Measurements from ENCODE around the gene CLDN9. TPM values are rescaled to one million over a fixed set of nuclear protein-coding genes. Genes with fewer than 3 reads are reported as not detected.
A peak's percentile ranks its signal among the peaks of the same experiment; 100 is the strongest.

The CLDN9 gene
- total RNA-seq, 1 donor from 2014 or later, result under 0.01 TPM

DNA sequence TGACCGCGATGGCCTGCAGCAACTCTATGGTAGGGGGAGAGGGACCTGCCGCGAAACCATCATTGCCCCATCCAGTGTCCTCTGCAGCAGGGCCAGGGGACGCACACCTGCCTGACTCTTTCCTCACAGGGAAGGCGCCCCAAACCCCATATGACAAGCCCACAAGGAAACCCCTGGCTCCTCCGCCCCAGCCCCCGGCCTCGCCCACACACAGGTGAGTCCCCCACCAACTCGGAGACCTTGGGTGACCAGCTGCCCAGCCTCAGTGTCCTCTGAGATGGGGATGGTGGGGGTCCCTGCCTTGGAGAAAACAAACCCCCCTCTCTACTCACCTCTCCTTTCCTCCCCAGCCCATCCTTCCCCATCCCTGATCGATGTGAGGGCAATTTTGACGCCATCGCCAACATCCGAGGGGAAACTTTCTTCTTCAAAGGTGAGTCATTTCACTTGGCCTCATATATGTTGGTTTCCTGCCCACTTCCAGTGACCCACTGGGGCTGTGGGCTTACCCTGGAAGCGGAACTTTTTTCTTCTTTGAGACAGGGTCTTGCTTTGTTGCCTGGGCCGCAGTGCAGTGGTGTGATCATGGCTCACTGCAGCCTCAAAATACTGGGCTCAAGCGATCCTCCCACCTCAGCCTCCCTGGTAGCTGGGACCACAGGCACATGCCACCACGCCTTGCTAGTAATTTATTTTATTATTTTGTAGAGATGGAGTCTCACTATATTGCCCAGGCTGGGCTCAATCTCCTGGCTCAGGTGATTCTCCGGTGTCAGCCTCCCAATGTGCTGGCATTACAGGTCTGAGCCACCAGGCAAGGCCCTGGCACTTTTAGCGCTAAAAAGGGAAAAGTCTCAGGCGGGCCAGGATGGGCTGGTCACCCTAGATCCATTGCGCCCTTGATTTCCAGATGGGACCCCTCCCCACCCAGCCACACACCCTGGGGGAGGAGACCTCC, 44.7 kb downstream of the CLDN9 start:
- peak overlapping the region; percentile 93 for H3K4me3 ChIP-seq (ENCODE audit: low read depth, low read length)
- H3K36me3 ChIP-seq (ENCODE audit: control insufficient read depth, insufficient read depth, low read length), result no peaks in the 10 kb centered on the region
- TF ChIP-seq CTCF (IDR thresholded peaks at IDR 0.05; ENCODE audit: insufficient read depth, low read length, severe bottlenecking), result no peak
- FAIRE-seq (no peak), DNase-seq (ENCODE audit: low read depth) (no peak)
- no peaks in the 10 kb centered on the region for H3K27me3 ChIP-seq (ENCODE audit: control insufficient read depth, insufficient read depth, low read length)

GRCh38 chr16:3058139-3059030, 45.7 kb downstream of the CLDN9 start:
- peak; percentile 31 for DNase-seq (ENCODE audit: low read depth)

DNA sequence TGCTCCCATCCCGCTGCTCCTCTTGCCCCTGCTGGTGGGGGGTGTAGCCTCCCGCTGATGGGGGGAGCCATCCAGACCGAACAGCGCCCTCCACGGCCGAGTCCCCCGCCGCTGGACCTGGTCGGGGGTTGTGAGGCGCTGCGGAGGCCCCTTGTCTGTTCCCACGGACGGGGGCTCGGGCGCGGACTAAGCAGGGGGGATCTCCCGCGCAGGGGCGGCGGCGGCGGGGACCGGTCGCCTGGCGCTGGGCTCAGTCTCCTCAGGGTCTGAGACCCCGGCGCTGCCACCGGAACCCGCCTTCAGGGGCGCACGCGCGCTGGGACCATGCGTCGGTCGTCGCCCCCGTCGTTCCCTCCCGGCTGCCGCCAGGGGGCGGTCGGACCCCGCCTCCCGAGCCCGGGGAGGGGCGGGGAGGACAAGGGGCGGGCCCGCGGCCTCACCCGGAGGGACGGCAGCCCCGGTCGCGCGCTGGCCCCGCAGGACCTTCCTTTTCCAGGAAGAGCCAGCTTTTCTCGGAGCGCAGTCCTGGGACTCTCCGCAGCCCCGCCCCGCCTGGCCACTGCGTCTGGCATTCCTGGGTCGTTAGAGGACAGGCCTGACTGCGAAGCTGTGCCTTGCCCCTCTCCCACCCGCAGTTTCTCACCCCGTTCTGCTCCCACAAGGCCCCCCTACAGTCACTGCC, 46.5 kb downstream of the CLDN9 start:
- TF ChIP-seq CTCF (IDR thresholded peaks at IDR 0.05; ENCODE audit: insufficient read depth, low read length, severe bottlenecking), result peak; percentile 83
- DNase-seq (ENCODE audit: low read depth), result peak; percentile 49
- peak overlapping the region; percentile 93 for H3K4me3 ChIP-seq (ENCODE audit: low read depth, low read length)
- H3K27me3 ChIP-seq (ENCODE audit: control insufficient read depth, insufficient read depth, low read length), result no peaks in the 10 kb centered on the region
- no peaks in the 10 kb centered on the region for H3K36me3 ChIP-seq (ENCODE audit: control insufficient read depth, insufficient read depth, low read length)
- no peak for FAIRE-seq

More at GRCh38 chr16:3058139-3059030, 45.7 kb downstream of the CLDN9 start:
- no peak for FAIRE-seq
- peak; percentile 58 for TF ChIP-seq CTCF (IDR thresholded peaks at IDR 0.05; ENCODE audit: insufficient read depth, low read length, severe bottlenecking)
- no peaks in the 10 kb centered on the region for H3K27me3 ChIP-seq (ENCODE audit: control insufficient read depth, insufficient read depth, low read length)
- H3K36me3 ChIP-seq (ENCODE audit: control insufficient read depth, insufficient read depth, low read length), result no peaks in the 10 kb centered on the region
- peak overlapping the region; percentile 93 for H3K4me3 ChIP-seq (ENCODE audit: low read depth, low read length)

GRCh38 chr16:3059723-3060242, 47.1 kb downstream of the CLDN9 start:
- FAIRE-seq (no peak), DNase-seq (ENCODE audit: low read depth) (no peak)
- no peaks in the 10 kb centered on the region for H3K27me3 ChIP-seq (ENCODE audit: control insufficient read depth, insufficient read depth, low read length)
- TF ChIP-seq CTCF (IDR thresholded peaks at IDR 0.05; ENCODE audit: insufficient read depth, low read length, severe bottlenecking), result no peak
- H3K36me3 ChIP-seq (ENCODE audit: control insufficient read depth, insufficient read depth, low read length), result no peaks in the 10 kb centered on the region
- H3K4me3 ChIP-seq (ENCODE audit: low read depth, low read length), result peak overlapping the region; percentile 93

DNA sequence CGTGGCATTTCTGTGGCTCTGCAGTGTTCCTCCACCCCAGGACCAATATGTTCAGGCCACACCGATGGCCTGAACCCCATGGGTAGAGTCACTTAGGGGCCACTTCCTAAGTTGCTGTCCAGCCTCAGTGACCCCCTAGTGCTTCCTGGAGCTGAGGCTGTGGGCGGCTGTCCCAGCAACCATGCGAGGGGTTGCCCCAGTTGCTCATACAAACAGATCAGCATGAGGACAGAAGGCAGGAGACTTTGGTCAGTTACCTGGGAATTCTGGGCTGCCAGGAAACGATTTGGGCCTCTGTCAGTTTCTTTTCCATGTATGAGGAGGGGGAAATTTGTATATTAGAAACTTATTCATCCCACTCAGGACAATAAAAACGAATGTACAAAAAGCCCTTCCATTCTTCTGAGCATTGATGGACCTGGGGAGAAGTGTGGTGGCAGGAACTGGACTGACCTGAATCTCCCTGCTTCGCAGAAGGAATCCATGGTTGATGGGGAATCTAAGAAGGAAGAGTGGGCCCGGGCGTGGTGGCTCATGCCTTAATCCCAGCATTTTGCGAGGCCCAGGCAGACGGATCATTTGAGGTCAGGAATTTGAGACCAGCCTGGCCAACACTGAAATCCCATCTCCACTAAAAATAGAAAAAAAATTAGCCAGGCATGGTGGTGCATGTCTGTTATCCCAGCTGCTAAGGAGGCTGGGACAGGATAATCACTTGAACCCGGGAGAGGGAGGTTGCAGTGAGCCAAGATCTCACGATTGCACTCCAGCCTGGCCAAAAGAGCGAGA, 47.8 kb downstream of the CLDN9 start:
- DNase-seq (ENCODE audit: low read depth) (no peak), FAIRE-seq (no peak)
- no peak for TF ChIP-seq CTCF (IDR thresholded peaks at IDR 0.05; ENCODE audit: insufficient read depth, low read length, severe bottlenecking)
- Histone ChIP-seq H3K4me3 (ENCODE audit: low read depth, low read length) (no peak overlapping the region), H3K36me3 (ENCODE audit: control insufficient read depth, insufficient read depth, low read length) (no peaks in the 10 kb centered on the region), H3K27me3 (ENCODE audit: control insufficient read depth, insufficient read depth, low read length) (no peaks in the 10 kb centered on the region)
